ENCODE measurements around the gene UBQLN3. TPM values are rescaled to one million over a fixed set of nuclear protein-coding genes. Genes with fewer than 3 reads are reported as not detected.

Gene UBQLN3
- total and polyA plus RNA-seq, 10 donors, result 0.29 to 3.7 (median 0.52) TPM; not detected in 3

- Histone ChIP-seq H3K27me3 (replicated peaks in 1 of 7) (no peaks in the 10 kb centered on the region), H3K4me3 (no peak overlapping the region), H3K4me1 (no peaks in the 10 kb centered on the region), H3K9me3 (peaks cover 0 to 7% (median 0%) of the 10 kb centered on the region in 8 donors), H3K36me3 (no peaks in the 10 kb centered on the region), H3K27ac (no peak overlapping the region)
- no peak for TF ChIP-seq POLR2AphosphoS5 (IDR thresholded peaks at IDR 0.05)
- TF ChIP-seq POLR2A (IDR thresholded peaks at IDR 0.05), result no peak
- no peak for TF ChIP-seq CTCF (IDR thresholded peaks at IDR 0.05 in 8 of 11, conservative IDR thresholded peaks at IDR 0.05 in 3 of 11)
- intact Hi-C loops (cut with DNase I; ENCODE audit: low total_unique reads), result no loop called here
- DNase-seq, result no peak
- WGBS, 5 donors, result 38 to 55% (median 48%) methylated on average over 1 of the region's 1 CpG
Observed at GRCh38 chr11:5541427-5541826, 31.7 kb upstream of the UBQLN3 start.

- intact Hi-C loops (cut with DNase I; ENCODE audit: low total_unique reads), result no loop called here
- Histone ChIP-seq H3K36me3 (no peaks in the 10 kb centered on the region), H3K27ac (no peak overlapping the region), H3K27me3 (replicated peaks in 1 of 7) (no peaks in the 10 kb centered on the region), H3K4me1 (no peaks in the 10 kb centered on the region), H3K9me3 (peaks cover 0 to 8% (median 0%) of the 10 kb centered on the region in 8 donors), H3K4me3 (no peak overlapping the region)
- TF ChIP-seq CTCF (IDR thresholded peaks at IDR 0.05 in 8 of 11, conservative IDR thresholded peaks at IDR 0.05 in 3 of 11), result no peak
- no peak for TF ChIP-seq POLR2AphosphoS5 (IDR thresholded peaks at IDR 0.05)
- no peak for TF ChIP-seq POLR2A (IDR thresholded peaks at IDR 0.05)
- DNase-seq, result no peak
Observed at GRCh38 chr11:5536482-5536881, 26.7 kb upstream of the UBQLN3 start.

GRCh38 chr11:5534046-5534445, 24.3 kb upstream of the UBQLN3 start:
- 72 to 90% (median 76%) methylated on average over 1 of the region's 1 CpG for WGBS, 5 donors
- Histone ChIP-seq H3K4me1 (no peaks in the 10 kb centered on the region), H3K36me3 (no peaks in the 10 kb centered on the region), H3K27me3 (replicated peaks in 1 of 7) (no peaks in the 10 kb centered on the region), H3K27ac (no peak overlapping the region), H3K9me3 (peaks cover 0 to 8% (median 0%) of the 10 kb centered on the region in 8 donors), H3K4me3 (no peak overlapping the region)
- no peak for DNase-seq
- intact Hi-C loops (cut with DNase I; ENCODE audit: low total_unique reads), result no loop called here
- no peak for TF ChIP-seq POLR2AphosphoS5 (IDR thresholded peaks at IDR 0.05)
- no peak for TF ChIP-seq POLR2A (IDR thresholded peaks at IDR 0.05)
- TF ChIP-seq CTCF (IDR thresholded peaks at IDR 0.05 in 8 of 11, conservative IDR thresholded peaks at IDR 0.05 in 3 of 11), result no peak

GRCh38 chr11:5531053-5531831, 21.5 kb upstream of the UBQLN3 start:
- no peak for TF ChIP-seq POLR2AphosphoS5 (IDR thresholded peaks at IDR 0.05)
- no peak for DNase-seq
- Histone ChIP-seq H3K27ac (no peak overlapping the region), H3K4me1 (no peaks in the 10 kb centered on the region), H3K36me3 (no peaks in the 10 kb centered on the region), H3K9me3 (peaks cover 0 to under 1% (median 0%) of the 10 kb centered on the region in 8 donors), H3K4me3 (no peak overlapping the region), H3K27me3 (replicated peaks in 1 of 7) (no peaks in the 10 kb centered on the region)
- intact Hi-C loops (cut with DNase I; ENCODE audit: low total_unique reads), result no loop called here
- WGBS, 5 donors, result 74 to 97% (median 86%) methylated on average over 2 of the region's 2 CpGs
